Epithelial cell of esophagus (primary cell): ENCODE results near the gene DCDC2.
A peak's percentile ranks its signal among the peaks of the same experiment; 100 is the strongest.
"Not testable (repeated sequence)": the region's sequence is repeated elsewhere in the genome, so short reads cannot be mapped to it uniquely, and the experiment has no call there.

ENCODE experiments used
- DNase-seq: peaks from one replicate; pipeline ENCODE4 v3.0.0; 2010; ENCODE audit warnings: low read depth
- H3K4me3 ChIP-seq: 2 replicates; pipeline ENCODE4 v1.5.1; 2011; ENCODE audit warnings: mild to moderate bottlenecking, low read length, control low read depth
- TF ChIP-seq, protein P1 (sequence below): IDR thresholded peaks from 2 replicates; pipeline ENCODE4 v1.5.1; 2011; ENCODE audit warnings: low read depth, mild to moderate bottlenecking, low read length, control low read depth, inconsistent platforms; ENCODE audit not compliant: insufficient read depth; ENCODE audit errors: missing control alignments

Gene DCDC2

DNA sequence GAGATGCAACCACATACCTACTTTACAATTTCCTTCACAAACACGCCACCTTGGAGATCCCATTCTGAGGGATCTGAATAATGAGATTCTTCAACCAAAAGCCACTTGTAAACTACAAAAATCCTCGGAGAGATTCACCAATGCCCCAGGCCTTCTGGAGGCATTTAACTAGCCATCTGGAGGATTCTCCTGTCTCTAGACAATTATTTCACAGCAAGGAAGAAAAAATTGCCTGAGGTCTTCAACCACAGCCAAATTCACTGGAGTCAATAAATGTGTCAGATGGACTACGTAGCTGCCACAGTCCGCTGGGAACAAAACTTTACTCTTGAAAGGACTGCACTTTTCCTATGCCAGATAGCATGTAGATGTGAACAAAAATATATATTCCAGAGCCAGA is 19.0 kb upstream of the DCDC2 start:
- TF ChIP-seq, protein P1, sequence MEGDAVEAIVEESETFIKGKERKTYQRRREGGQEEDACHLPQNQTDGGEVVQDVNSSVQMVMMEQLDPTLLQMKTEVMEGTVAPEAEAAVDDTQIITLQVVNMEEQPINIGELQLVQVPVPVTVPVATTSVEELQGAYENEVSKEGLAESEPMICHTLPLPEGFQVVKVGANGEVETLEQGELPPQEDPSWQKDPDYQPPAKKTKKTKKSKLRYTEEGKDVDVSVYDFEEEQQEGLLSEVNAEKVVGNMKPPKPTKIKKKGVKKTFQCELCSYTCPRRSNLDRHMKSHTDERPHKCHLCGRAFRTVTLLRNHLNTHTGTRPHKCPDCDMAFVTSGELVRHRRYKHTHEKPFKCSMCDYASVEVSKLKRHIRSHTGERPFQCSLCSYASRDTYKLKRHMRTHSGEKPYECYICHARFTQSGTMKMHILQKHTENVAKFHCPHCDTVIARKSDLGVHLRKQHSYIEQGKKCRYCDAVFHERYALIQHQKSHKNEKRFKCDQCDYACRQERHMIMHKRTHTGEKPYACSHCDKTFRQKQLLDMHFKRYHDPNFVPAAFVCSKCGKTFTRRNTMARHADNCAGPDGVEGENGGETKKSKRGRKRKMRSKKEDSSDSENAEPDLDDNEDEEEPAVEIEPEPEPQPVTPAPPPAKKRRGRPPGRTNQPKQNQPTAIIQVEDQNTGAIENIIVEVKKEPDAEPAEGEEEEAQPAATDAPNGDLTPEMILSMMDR: no peak
- DNase-seq: no peak
- H3K4me3 ChIP-seq: no peak overlapping the region

DNA sequence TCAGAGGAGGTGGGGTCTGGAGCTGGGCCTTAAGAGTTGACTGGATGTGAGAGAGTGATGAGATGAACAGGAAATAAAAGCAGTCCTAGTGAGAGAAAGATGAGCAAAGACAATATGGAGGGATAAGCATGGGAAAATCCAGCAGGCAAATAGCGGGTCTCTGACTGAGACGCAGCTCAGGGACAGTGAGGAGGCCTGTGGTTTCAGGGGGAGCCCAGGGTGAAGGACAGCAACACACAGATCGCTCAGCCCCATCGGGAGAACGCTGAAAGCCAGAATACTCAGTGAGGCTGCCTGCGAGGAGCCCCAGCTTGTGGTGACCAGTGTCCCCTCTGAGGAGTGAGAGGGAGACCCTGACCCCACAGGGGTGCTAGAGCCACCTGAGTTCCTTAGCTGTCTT is 16.8 kb upstream of the DCDC2 start:
- no peak overlapping the region for H3K4me3 ChIP-seq
- no peak for DNase-seq
- TF ChIP-seq, protein P1: no peak

DNA sequence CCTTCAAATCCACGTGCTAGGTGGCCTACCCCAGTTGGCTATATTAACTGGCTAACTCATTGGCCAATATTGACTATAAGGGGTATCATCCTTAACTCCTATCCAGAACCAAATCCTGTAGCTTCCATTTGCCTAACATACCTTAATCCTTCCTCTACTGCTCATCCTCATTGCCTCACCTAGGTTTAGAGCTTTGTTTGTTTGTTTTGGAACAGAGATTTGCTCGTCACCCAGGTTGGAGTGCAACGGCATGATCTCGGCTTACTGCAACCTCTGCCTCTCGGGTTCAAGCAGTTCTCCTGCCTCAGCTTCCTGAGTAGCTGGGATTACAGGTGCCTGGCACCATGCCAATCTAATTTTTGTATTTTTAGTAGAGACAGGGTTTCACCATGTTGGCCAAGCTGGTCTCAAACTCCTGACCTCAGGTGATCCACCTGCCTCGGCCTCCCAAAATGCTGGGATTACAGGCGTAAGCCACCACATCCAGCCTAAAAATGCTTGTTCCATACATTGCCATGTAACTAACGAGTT is 7.3 kb upstream of the DCDC2 start:
- H3K4me3 ChIP-seq, DNase-seq: not testable (repeated sequence)

DNA sequence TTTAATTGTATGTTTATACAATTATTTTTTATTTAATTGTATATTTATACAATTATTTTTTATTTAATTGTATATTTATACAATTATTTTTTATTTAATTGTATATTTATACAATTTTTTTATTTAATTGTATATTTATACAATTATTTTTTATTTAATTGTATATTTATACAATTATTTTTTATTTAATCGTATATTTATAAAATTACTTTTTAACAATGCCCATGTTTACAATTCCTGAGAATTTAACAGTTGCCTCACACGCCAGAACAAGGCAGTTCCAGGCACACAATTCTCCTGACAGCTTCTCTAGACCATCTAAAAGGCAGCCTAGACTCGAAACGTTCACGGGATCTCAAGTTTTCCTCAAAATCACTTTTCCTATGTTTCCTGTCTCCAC is 4.5 kb upstream of the DCDC2 start:
- not testable (repeated sequence) for H3K4me3 ChIP-seq, DNase-seq

DNA sequence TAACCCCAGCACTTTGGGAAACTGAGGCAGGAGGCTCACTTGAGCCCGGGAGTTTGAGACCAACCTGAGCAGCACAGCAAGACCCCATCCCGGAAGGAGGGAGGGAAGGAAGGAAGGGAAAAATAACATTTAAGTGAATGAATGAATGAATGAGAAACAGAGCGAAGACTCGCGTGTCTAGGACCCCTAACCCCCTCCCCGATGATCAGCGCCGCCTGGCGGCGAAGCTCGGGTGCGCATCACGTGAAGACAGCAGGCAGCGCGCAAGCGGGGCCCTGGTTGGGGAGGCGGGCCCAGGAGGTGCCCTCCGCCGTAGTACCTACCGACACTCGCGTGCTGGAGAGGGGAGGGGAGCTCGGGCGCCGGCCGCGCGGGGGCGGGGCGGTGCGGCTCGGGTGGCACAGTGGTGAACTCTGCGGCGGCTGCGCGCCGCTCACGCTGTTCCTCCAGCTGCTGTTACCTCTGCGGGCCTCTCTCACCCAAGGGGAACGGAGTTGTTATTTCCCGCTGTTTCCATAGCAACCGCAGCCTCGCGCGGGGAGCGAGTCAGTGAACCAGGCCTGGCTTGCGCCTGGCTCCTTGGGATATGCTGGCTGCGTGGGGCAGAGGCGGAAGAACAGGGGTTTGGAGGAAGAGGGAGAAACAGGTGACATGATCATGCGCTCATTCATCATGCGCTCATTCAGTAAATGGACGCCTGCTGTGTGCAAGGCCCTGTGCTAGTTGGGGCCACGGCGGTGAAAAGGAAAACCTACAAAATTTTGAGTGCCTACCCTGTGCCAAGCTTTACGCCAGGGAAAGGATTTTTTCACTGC is 2.0 kb upstream of the DCDC2 start:
- peak; percentile 68 for DNase-seq
- TF ChIP-seq, protein P1: peak; percentile 90
- H3K4me3 ChIP-seq: peak overlapping the region; percentile 54

DNA sequence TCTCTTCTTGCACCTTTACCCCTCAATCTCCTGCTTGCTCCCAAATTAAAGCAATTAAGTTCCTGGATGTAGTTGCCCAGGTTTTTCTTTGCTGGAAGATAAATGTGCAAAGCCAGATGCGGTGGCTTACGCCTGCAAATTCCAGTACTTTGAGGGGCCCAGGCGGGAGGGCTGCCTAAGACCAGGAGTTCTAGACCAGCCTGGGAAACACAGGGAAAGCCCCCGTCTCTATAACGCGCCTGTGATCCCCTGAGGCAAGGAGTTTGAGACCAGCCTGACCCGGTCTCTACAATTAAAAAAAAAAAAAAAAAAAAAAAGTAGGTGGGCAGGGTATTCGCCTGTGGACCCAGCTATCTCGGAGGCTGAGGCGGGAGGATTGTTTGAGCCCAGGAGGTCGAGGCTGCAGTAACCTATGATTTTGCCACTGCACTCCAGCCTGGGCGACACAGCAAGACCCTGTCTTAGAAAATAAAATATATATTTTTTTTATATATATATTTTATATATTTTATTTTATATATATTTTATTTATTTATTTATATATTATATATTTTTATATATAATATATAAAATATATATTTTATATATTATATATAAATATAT is 461 bp upstream of the DCDC2 start:
- TF ChIP-seq, protein P1: no peak
- H3K4me3 ChIP-seq: peak overlapping the region; percentile 23
- no peak for DNase-seq

DNA sequence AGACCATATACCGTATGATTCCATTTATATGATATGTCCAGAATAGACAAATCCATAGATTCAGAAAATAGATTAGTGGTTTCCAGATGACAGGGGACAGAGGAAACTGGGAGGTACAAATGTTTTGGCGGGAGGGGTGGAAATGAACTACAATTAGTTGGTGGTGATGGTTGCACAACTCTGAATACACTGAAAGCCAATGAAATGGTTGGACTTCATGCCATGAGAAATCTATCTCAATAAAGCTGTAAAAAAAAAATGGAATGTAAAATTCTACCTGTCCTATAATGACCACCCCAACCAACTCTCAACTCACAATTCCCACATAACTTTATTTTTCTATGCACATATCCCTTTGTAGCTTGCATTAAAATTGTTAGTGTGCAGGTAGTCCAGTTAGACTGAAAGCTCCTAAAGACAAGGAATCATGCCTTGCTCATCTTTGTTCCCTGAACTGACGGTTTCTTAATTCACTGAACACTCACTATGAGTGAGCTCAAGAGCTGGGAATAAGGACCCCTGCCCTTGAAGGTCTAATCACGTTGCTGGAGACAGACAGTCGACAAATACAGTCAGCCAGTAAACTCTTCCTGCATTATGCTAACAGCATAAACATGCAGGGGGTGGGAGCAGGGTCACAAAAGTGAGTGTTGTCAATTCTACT is 1.4 kb downstream of the DCDC2 start:
- TF ChIP-seq, protein P1: no peak
- H3K4me3 ChIP-seq: no peak overlapping the region
- no peak for DNase-seq
